Endothelial cell of umbilical vein (primary cell): ENCODE data around the gene BDKRB2. TPM values are rescaled to one million over a fixed set of nuclear protein-coding genes. Genes with fewer than 3 reads are reported as not detected.

ENCODE experiments used
- BruUV-seq: library from RNA; stranded (reverse); fragments of 400-500 nt; replicated peaks from 2 replicates; lab custom pipeline; 2021; lab: Mats Ljungman, UMichigan
- CTCF ChIA-PET: fragments of 300-600, 350-600 bp; sonication (Branson Sonifier 250); formaldehyde crosslinking; loops from one replicate; lab custom pipeline; 2021; ENCODE audit warnings: antibody characterized with exemption, inconsistent platforms; lab: Charles Lee
- POLR2A ChIA-PET: fragments of 300-600, 350-600 bp; sonication (Branson Sonifier 250); formaldehyde crosslinking; loops from one replicate; lab custom pipeline; 2021; ENCODE audit warnings: antibody characterized with exemption, inconsistent platforms; lab: Charles Lee
- DNase-seq: peaks from one replicate; pipeline ENCODE4 v3.0.0-alpha.2; 2011; ENCODE audit warnings: low read depth, low spot score
- FAIRE-seq: peaks from 2 replicates; lab custom pipeline; 2011; peaks lifted over from hg19 to GRCh38; lab: Jason Lieb, UNC
- H2AFZ ChIP-seq: 2 replicates; pipeline ENCODE4 v1.6.0; 2012; ENCODE audit warnings: low read depth, low read length, control low read depth, inconsistent platforms
- H3K27ac ChIP-seq: 2 replicates; pipeline ENCODE4 v1.5.1; 2011; ENCODE audit warnings: low read depth, mild to moderate bottlenecking, control low read depth, low read length, moderate library complexity; ENCODE audit not compliant: insufficient read depth
- H3K27me3 ChIP-seq, 2 experiments: 2 replicates each; pipeline versions ENCODE4 v1.6.0 to v1.6.1; 2011; ENCODE audit warnings: low read length in 2 of 2, mixed read lengths in 1 of 2; ENCODE audit not compliant: control insufficient read depth in 2 of 2, insufficient read depth in 2 of 2
- H3K36me3 ChIP-seq, 2 experiments: 2 replicates in 1 of 2; 3 replicates in 1 of 2; pipeline ENCODE4 v1.5.1; 2011; ENCODE audit warnings: low read length in 2 of 2, mild to moderate bottlenecking in 1 of 2, moderate library complexity in 1 of 2; ENCODE audit not compliant: control insufficient read depth in 2 of 2, insufficient read depth in 2 of 2; ENCODE audit errors: extremely low read depth in 1 of 2
- H3K4me1 ChIP-seq: 3 replicates; pipeline ENCODE4 v1.5.1; 2011; ENCODE audit warnings: mild to moderate bottlenecking, low read length; ENCODE audit not compliant: control insufficient read depth, insufficient read depth; ENCODE audit errors: extremely low read depth
- H3K4me2 ChIP-seq: 2 replicates; pipeline ENCODE4 v1.6.1; 2011; ENCODE audit warnings: low read length, control low read depth, mixed read lengths; ENCODE audit not compliant: insufficient read depth
- H3K4me3 ChIP-seq, 3 experiments: fragments of 200-600 bp in 1 of 3; sonication (generic), shearing (Covaris generic) in 1 of 3; replicated peaks in 1 of 3; 2 replicates each; pipeline ENCODE4 v1.5.1; 2011 to 2016; ENCODE audit warnings: control low read depth in 3 of 3, low read length in 3 of 3, mild to moderate bottlenecking in 2 of 3, inconsistent platforms in 1 of 3, low read depth in 1 of 3, moderate library complexity in 1 of 3; ENCODE audit not compliant: insufficient read depth in 1 of 3
- H3K79me2 ChIP-seq: 2 replicates; pipeline ENCODE4 v1.6.0; 2012; ENCODE audit warnings: low read length, inconsistent platforms; ENCODE audit not compliant: control insufficient read depth, insufficient read depth
- H3K9ac ChIP-seq: replicated peaks from 2 replicates; pipeline ENCODE3; 2011; ENCODE audit warnings: low read length, control low read depth; ENCODE audit not compliant: insufficient read depth; ENCODE audit errors: extremely low read depth
- H3K9me1 ChIP-seq: replicated peaks from 3 replicates; pipeline ENCODE4 v1.6.0; 2011; ENCODE audit warnings: mild to moderate bottlenecking, low read length; ENCODE audit not compliant: control insufficient read depth, insufficient read depth; ENCODE audit errors: extremely low read depth
- H3K9me3 ChIP-seq: replicated peaks from 2 replicates; pipeline ENCODE4 v1.5.1; 2012; ENCODE audit warnings: low read length, inconsistent platforms; ENCODE audit not compliant: control insufficient read depth, insufficient read depth
- H4K20me1 ChIP-seq: replicated peaks from 2 replicates; pipeline ENCODE3; 2011; ENCODE audit warnings: mild to moderate bottlenecking, low read length; ENCODE audit not compliant: control insufficient read depth, insufficient read depth; ENCODE audit errors: extremely low read depth
- CTCF ChIP-seq, 2 donors: IDR thresholded peaks; 1 replicate in 1 of 2; 2 replicates in 1 of 2; pipeline ENCODE4 v1.5.1; 2011; ENCODE audit warnings: low read length in 2 of 2, mild to moderate bottlenecking in 2 of 2, moderate library complexity in 2 of 2, control low read depth in 1 of 2, inconsistent platforms in 1 of 2, low read depth in 1 of 2; ENCODE audit not compliant: insufficient read depth in 1 of 2; ENCODE audit errors: extremely low read depth in 1 of 2
- EZH2 ChIP-seq: IDR thresholded peaks from 2 replicates; pipeline ENCODE4 v1.6.1; 2012; ENCODE audit warnings: borderline replicate concordance, low read depth, mild to moderate bottlenecking, moderate library complexity, low read length, inconsistent platforms; ENCODE audit not compliant: severe bottlenecking
- FOS ChIP-seq: IDR thresholded peaks from 2 replicates; pipeline ENCODE4 v1.6.1; 2011; ENCODE audit warnings: mild to moderate bottlenecking, low read length, moderate library complexity, borderline replicate concordance; ENCODE audit not compliant: insufficient read depth
- GATA2 ChIP-seq: IDR thresholded peaks from 2 replicates; pipeline ENCODE4 v1.7.0; 2011; ENCODE audit warnings: low read depth, mild to moderate bottlenecking, moderate library complexity, mixed read lengths, low read length; ENCODE audit not compliant: insufficient read length, insufficient read depth
- JUN ChIP-seq: IDR thresholded peaks from 2 replicates; pipeline ENCODE4 v1.6.1; 2011; ENCODE audit warnings: borderline replicate concordance, low read depth; ENCODE audit not compliant: insufficient read length, insufficient read depth
- MAX ChIP-seq: IDR thresholded peaks from 2 replicates; pipeline ENCODE4 v1.6.1; 2011; ENCODE audit not compliant: insufficient read depth, insufficient read length
- MYC ChIP-seq: IDR thresholded peaks from one replicate; pipeline ENCODE4 v1.6.1; 2011; ENCODE audit warnings: mild to moderate bottlenecking, low read depth, low read length
- POLR2A ChIP-seq: IDR thresholded peaks from 2 replicates; pipeline ENCODE4 v1.6.1; 2012; ENCODE audit warnings: low read depth, mild to moderate bottlenecking, control low read depth, low read length
- POLR2AphosphoS5 ChIP-seq: IDR thresholded peaks from 2 replicates; pipeline ENCODE4 v1.6.1; 2012; ENCODE audit warnings: low read depth, mild to moderate bottlenecking, control low read depth, low read length, moderate library complexity; ENCODE audit not compliant: insufficient read depth
- dilution Hi-C: fragments of 300-500 bp; cut with MboI; formaldehyde crosslinking; loops from one replicate; pipeline ENCODE4 v1.15.0; 2019; ENCODE audit warnings: low sequenced_read_pairs; ENCODE audit not compliant: extremely low pct_ligation_motif_present
- intact Hi-C: fragments of 100-400 bp; cut with micrococcal nuclease; formaldehyde crosslinking; loops from one replicate; pipeline ENCODE4 v1.10.0; 2022
- polyA plus RNA-seq, 4 experiments: library from polyadenylated mRNA; depleted of rRNA in 3 of 4; stranded (reverse) in 3 of 4; unstranded in 1 of 4; fragments of >200 nt; gene quantifications; 2 replicates each; pipeline versions ENCODE4 v1.2.1 to v1.2.3, GENCODE V29; 2011 to 2012; ENCODE audit warnings: missing spikeins in 1 of 4
- total RNA-seq: library from RNA; stranded (reverse); gene quantifications from 2 replicates; pipeline ENCODE4 v1.2.3, GENCODE V29; 2021

Gene BDKRB2
- total and polyA plus RNA-seq, 2 donors (not counting 3 experiments of a cell fraction or from before 2014, with no cell fraction given), result 0.22 to 0.77 TPM

- no peak for FAIRE-seq
Observed at GRCh38 chr14:96160076-96160912, 44.3 kb upstream of the BDKRB2 start.

GRCh38 chr14:96160913-96161310 is 43.7 kb upstream of the BDKRB2 start:
- H3K36me3 ChIP-seq, result no peaks in the 10 kb centered on the region
- no peak overlapping the region for H3K27ac ChIP-seq
- no peak for TF ChIP-seq CTCF (IDR thresholded peaks at IDR 0.05; ENCODE audit: extremely low read depth in 1 of 2, insufficient read depth in 1 of 2, low read depth in 1 of 2, low read length in 2 of 2)
- TF ChIP-seq GATA2, result no peak
- no peak for TF ChIP-seq MYC
- no peak for TF ChIP-seq POLR2AphosphoS5
- no peak for TF ChIP-seq MAX
- TF ChIP-seq EZH2, result no peak
- TF ChIP-seq JUN, result no peak
- no peak for TF ChIP-seq POLR2A
- TF ChIP-seq FOS, result no peak
- no peaks in the 10 kb centered on the region for H4K20me1 ChIP-seq
- intact Hi-C loops (no loop called here), dilution Hi-C loops (no loop called here)
- H3K9ac ChIP-seq, result no peak overlapping the region
- no peaks in the 10 kb centered on the region for H3K27me3 ChIP-seq
- no peak overlapping the region for H3K4me2 ChIP-seq
- H2AFZ ChIP-seq, result no peak overlapping the region
- ChIA-PET POLR2A (no interaction called here), CTCF (no interaction called here)
- BruUV-seq, result no TSS peak
- no peak for DNase-seq
- H3K9me3 ChIP-seq, result no peaks in the 10 kb centered on the region
- no peaks in the 10 kb centered on the region for H3K9me1 ChIP-seq
- H3K4me1 ChIP-seq, result no peaks in the 10 kb centered on the region
- H3K4me3 ChIP-seq, result no peak overlapping the region
- FAIRE-seq, result no peak
- no peaks in the 10 kb centered on the region for H3K79me2 ChIP-seq

More at GRCh38 chr14:96160076-96160912, 44.3 kb upstream of the BDKRB2 start:
- Histone ChIP-seq H3K9ac (no peak overlapping the region), H3K4me2 (no peak overlapping the region), H3K4me1 (no peaks in the 10 kb centered on the region), H3K4me3 (no peak overlapping the region), H3K36me3 (no peaks in the 10 kb centered on the region), H3K79me2 (no peaks in the 10 kb centered on the region), H2AFZ (no peak overlapping the region), H3K9me3 (no peaks in the 10 kb centered on the region), H3K27me3 (no peaks in the 10 kb centered on the region), H3K9me1 (no peaks in the 10 kb centered on the region), H4K20me1 (no peaks in the 10 kb centered on the region), H3K27ac (no peak overlapping the region)
- intact Hi-C loops, result no loop called here
- TF ChIP-seq GATA2, result no peak
- TF ChIP-seq FOS, result no peak
- TF ChIP-seq POLR2A, result no peak
- no peak for TF ChIP-seq MYC
- TF ChIP-seq POLR2AphosphoS5, result no peak
- no peak for TF ChIP-seq EZH2
- ChIA-PET CTCF (no interaction called here), POLR2A (no interaction called here)
- dilution Hi-C loops, result no loop called here
- DNase-seq, result no peak
- no TSS peak for BruUV-seq
